ENCODE data around the gene DUSP1. TPM values are rescaled to one million over a fixed set of nuclear protein-coding genes. Genes with fewer than 3 reads are reported as not detected.
A peak's percentile ranks its signal among the peaks of the same experiment; 100 is the strongest.

Gene DUSP1
- total RNA-seq, 1 donor from 2014 or later = 227 TPM

DNA sequence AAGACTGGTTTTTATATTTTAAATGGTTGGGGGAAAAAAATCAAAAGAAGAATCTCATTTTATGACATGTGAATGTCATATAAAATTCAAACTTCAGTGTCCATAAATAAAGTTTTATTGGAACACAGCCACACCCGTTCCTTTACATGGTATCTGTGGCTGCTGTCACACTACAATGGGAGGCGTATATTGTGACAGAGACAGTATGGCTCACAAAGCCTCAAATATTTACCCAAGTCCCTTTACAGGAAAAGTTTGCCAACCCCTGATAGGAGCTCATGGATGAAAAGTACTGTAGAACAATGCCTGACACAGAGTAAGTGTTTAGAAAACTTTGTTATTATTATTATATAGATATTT is 5.2 kb upstream of the DUSP1 start:
- Histone ChIP-seq H3K36me3 (ENCODE audit: control insufficient read depth, insufficient read depth, low read length) (no peaks in the 10 kb centered on the region), H3K4me3 (ENCODE audit: low read depth, low read length) (no peak overlapping the region), H3K27me3 (ENCODE audit: control insufficient read depth, insufficient read depth, low read length) (no peaks in the 10 kb centered on the region)
- no peak for DNase-seq (ENCODE audit: low read depth)
- TF ChIP-seq, protein P1, sequence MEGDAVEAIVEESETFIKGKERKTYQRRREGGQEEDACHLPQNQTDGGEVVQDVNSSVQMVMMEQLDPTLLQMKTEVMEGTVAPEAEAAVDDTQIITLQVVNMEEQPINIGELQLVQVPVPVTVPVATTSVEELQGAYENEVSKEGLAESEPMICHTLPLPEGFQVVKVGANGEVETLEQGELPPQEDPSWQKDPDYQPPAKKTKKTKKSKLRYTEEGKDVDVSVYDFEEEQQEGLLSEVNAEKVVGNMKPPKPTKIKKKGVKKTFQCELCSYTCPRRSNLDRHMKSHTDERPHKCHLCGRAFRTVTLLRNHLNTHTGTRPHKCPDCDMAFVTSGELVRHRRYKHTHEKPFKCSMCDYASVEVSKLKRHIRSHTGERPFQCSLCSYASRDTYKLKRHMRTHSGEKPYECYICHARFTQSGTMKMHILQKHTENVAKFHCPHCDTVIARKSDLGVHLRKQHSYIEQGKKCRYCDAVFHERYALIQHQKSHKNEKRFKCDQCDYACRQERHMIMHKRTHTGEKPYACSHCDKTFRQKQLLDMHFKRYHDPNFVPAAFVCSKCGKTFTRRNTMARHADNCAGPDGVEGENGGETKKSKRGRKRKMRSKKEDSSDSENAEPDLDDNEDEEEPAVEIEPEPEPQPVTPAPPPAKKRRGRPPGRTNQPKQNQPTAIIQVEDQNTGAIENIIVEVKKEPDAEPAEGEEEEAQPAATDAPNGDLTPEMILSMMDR (IDR thresholded peaks at IDR 0.05; ENCODE audit: insufficient read depth, low read length, poor library complexity, severe bottlenecking) = no peak

DNA sequence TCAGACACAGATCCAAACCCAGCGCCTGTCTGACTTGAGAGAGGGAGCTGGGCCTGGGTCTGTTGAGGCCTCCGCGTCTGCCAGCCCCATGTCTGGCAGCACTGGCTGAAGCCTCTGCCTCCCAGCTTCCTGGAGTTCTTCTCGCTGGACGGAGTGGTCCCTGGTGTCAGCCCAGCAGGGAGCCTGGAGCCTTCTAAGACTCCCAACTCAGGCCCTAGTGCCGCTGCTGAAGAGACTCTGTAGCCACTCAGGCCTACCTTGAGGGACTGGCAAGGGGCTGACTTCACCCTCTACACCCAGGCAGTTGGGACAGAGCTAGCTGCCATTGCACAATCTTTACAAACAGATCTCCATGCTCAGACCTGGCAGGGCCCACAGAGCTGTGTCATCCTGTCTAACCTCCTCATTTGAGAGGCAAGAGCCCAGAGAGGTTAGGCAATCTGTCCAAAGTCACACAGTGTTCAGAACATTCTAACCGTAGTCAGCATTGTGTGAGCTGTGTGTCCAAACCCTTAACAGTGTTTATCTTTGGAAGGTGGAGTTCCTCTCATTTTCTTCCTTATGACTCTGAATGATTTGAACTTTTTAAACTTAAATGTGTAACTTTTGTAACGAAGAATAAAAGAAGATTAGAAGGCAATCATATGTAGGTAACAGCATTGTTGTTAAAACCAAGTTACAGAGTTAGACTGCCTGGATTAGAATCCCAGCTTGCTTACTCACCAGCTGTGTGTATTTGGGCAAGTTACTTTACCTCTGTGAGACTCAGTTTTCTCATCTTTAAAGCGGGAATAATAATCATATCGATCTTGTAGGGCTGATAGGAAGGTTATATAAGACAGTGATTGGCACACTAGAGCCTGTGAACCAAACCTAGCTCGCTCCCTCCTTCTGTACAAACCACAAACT is 4.6 kb upstream of the DUSP1 start:
- Histone ChIP-seq H3K27me3 (ENCODE audit: control insufficient read depth, insufficient read depth, low read length) (no peaks in the 10 kb centered on the region), H3K36me3 (ENCODE audit: control insufficient read depth, insufficient read depth, low read length) (no peaks in the 10 kb centered on the region), H3K4me3 (ENCODE audit: low read depth, low read length) (no peak overlapping the region)
- DNase-seq (ENCODE audit: low read depth) = no peak
- TF ChIP-seq, protein P1 (IDR thresholded peaks at IDR 0.05; ENCODE audit: insufficient read depth, low read length, poor library complexity, severe bottlenecking) = no peak

DNA sequence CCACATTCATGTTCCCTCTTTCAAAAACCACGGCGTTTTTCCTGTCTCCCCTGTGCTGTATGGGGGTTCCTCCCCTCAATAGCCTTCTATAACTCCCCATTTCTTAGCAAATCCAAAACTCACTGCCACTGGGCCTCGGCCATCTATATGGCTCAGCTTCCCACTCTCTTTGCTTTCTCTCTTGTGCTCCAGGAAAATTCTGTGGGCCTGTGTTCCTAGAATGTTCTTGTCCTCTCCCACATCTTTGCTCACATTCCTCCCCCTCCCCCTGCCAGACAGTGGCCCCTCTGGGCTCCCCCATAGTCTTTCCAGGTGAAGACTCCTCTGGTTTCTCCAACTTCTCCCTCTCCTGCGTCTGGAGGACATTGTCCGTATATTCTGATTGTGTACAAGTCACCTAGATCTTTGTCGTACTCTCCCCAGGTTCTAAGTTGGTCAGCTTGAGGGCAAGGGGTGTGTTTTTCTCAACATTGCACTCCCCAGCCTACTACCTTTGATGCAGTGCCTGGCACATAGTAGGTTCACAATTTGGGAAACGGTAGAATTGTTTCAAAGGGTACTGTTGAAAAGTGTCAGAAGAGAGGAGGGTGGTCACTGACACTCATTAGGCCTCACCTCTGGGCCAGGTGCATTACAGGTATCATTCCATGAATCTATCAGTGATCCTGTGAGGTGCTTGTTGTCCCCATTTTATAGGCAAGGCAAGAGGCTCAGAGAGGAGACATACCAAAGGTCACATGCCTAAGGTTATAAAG is 3.7 kb upstream of the DUSP1 start:
- DNase-seq (ENCODE audit: low read depth) = no peak
- Histone ChIP-seq H3K4me3 (ENCODE audit: low read depth, low read length) (no peak overlapping the region), H3K36me3 (ENCODE audit: control insufficient read depth, insufficient read depth, low read length) (no peaks in the 10 kb centered on the region), H3K27me3 (ENCODE audit: control insufficient read depth, insufficient read depth, low read length) (no peaks in the 10 kb centered on the region)
- TF ChIP-seq, protein P1 (IDR thresholded peaks at IDR 0.05; ENCODE audit: insufficient read depth, low read length, poor library complexity, severe bottlenecking) = no peak

DNA sequence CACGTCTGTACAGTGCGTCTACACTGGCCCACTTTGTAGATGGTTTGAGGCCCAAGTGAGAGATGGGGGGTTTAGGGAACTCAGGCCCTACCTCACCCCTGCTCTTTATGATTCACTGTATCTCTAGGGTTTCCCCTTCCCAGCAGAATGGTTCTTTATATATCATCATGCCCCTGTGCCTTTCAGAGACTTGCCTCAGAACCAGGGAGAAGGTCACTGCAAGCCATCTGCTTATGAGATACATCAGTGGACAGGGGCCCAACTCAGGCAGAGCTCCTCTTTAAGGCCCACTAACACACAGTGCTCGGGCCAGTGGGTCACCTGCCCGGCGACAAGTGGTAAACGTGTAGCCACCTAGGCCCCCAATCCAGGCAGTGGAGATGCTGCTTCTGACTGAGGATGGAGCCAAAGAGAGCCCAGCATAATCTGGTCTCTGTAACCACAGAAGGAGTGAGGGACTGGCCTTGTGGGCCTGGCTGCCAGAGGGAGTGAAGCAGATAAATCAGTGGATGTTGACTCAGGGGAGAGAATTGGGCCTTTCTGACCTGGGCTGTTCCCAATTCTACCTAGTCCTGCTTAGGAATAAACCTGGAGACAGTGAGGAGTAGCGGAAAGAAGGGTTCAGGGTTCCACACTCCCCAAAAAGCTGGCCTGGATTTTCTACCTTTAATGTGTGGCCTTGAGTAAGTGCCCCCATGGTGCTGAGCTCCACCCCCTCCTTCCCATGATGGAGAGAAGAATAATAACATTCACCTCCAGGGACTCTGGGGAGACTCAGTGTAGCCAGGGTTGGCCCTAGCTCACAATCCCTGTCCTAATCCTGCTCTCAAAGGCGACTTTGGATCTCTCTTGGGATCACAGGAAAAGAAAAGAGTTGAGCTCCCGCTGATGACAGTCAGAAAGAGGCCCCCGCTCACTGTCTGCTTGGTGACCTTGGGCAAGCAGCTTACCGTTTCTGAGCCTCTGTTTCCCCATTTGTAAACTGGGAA is 2.8 kb upstream of the DUSP1 start:
- peaks cover 3% of the 10 kb centered on the region for H3K36me3 ChIP-seq (ENCODE audit: control insufficient read depth, insufficient read depth, low read length)
- TF ChIP-seq, protein P1 (IDR thresholded peaks at IDR 0.05; ENCODE audit: insufficient read depth, low read length, poor library complexity, severe bottlenecking) = no peak
- no peak overlapping the region for H3K4me3 ChIP-seq (ENCODE audit: low read depth, low read length)
- H3K27me3 ChIP-seq (ENCODE audit: control insufficient read depth, insufficient read depth, low read length) = no peaks in the 10 kb centered on the region
- DNase-seq (ENCODE audit: low read depth) = no peak

DNA sequence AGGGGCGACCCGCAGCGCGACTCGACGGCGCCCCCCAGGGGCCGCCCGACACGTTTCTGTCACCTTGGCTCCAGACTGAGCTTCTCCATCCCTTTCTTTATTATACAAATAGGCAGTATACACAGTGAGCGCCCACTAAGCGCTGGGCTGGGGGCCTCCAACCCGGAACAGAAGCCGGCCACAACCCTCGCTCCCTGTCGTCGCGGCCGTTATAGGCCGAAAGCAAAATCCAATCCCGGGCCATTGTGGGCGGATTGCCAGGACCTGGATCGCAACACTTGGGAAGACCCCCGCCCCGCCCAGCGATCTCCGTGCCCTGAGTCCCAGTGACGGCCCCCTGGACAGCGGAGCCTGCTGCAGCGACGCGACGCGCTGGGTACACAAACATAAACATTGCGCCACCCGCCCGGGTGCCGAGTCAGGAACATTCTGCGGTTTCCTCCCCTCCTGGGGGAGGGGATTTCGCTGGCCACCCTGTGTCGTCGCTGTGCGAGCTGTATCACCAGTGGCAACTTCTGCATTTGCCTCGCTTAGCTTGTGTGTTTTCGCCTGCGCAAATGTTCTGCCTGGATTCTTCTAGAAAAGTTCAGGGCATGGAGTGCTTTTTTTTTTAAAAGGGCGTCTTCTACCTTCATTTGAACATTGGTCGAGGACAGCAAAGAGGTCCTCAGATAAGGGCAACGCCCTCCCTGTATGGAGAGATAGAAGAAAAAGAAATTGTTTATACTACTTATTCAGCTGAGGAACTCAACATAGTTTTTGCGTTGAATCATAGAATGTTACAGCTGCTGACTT is 1.3 kb upstream of the DUSP1 start:
- no peaks in the 10 kb centered on the region for H3K27me3 ChIP-seq (ENCODE audit: control insufficient read depth, insufficient read depth, low read length)
- peaks cover 4% of the 10 kb centered on the region for H3K36me3 ChIP-seq (ENCODE audit: control insufficient read depth, insufficient read depth, low read length)
- peak overlapping the region; percentile 52 for H3K4me3 ChIP-seq (ENCODE audit: low read depth, low read length)
- TF ChIP-seq, protein P1 (IDR thresholded peaks at IDR 0.05; ENCODE audit: insufficient read depth, low read length, poor library complexity, severe bottlenecking) = peak; percentile 93
- no peak for DNase-seq (ENCODE audit: low read depth)
